ENCODE data around the gene DUS1L. TPM values are rescaled to one million over a fixed set of nuclear protein-coding genes. Genes with fewer than 3 reads are reported as not detected.

DUS1L gene
- total RNA-seq, 1 experiment from 2014 or later, result 129 TPM

GRCh38 chr17:82101767-82102679, 36.4 kb upstream of the DUS1L start:
- peaks cover 79% of the 10 kb centered on the region for H3K4me1 ChIP-seq
- ChIA-PET POLR2A (interaction anchor here (0.5 kb wide), 1 partner anchor 79 kb away, joined by 8 read pairs; the partner anchor contains the start of genes CENPX and LRRC45), CTCF (interaction anchor here (1.4 kb wide), 1 partner anchor 71 kb away, joined by 4 read pairs; the partner anchor contains the start of gene RAC3)
- Mint-ChIP-seq H3K4me3 (ENCODE audit: unreplicated experiment) (peak overlapping the region; percentile 37), H3K27ac (ENCODE audit: unreplicated experiment) (peak overlapping the region; percentile 88), H3K9me3 (ENCODE audit: unreplicated experiment) (no peaks in the 10 kb centered on the region), H3K36me3 (ENCODE audit: insufficient read depth, unreplicated experiment) (peaks cover 65% of the 10 kb centered on the region), H3K4me1 (ENCODE audit: low read depth, unreplicated experiment) (peaks cover 39% of the 10 kb centered on the region), H3K27me3 (ENCODE audit: insufficient read depth, unreplicated experiment) (no peaks in the 10 kb centered on the region)
- H3K36me3 ChIP-seq (ENCODE audit: control insufficient read depth, insufficient read depth, low read length), result no peaks in the 10 kb centered on the region
- no peak overlapping the region for H3K4me3 ChIP-seq (ENCODE audit: low read depth, low read length)
- intact Hi-C loops (cut with micrococcal nuclease; ENCODE audit: unreplicated experiment), result no loop called here
- peak in 1 of 2 experiments; percentile 43 for DNase-seq
- no TSS peak for BruUV-seq (replicated peaks)
- TF ChIP-seq CTCF (IDR thresholded peaks at IDR 0.05; ENCODE audit: insufficient read depth in 1 of 2, low read depth in 1 of 2, low read length in 1 of 2, severe bottlenecking in 1 of 2, unreplicated experiment in 1 of 2), result no peak
- no peaks in the 10 kb centered on the region for H3K27me3 ChIP-seq (replicated peaks; ENCODE audit: control insufficient read depth, insufficient read depth, low read length)
- no peaks in the 10 kb centered on the region for H3K9me3 ChIP-seq

- intact Hi-C loops (cut with micrococcal nuclease; ENCODE audit: unreplicated experiment), result no loop called here
- Mint-ChIP-seq H3K27ac (ENCODE audit: unreplicated experiment) (peak overlapping the region; percentile 86), H3K36me3 (ENCODE audit: insufficient read depth, unreplicated experiment) (peaks cover 65% of the 10 kb centered on the region), H3K27me3 (ENCODE audit: insufficient read depth, unreplicated experiment) (no peaks in the 10 kb centered on the region), H3K4me1 (ENCODE audit: low read depth, unreplicated experiment) (peaks cover 31% of the 10 kb centered on the region), H3K4me3 (ENCODE audit: unreplicated experiment) (peak overlapping the region; percentile 37), H3K9me3 (ENCODE audit: unreplicated experiment) (no peaks in the 10 kb centered on the region)
- Histone ChIP-seq H3K4me1 (peaks cover 78% of the 10 kb centered on the region), H3K9me3 (no peaks in the 10 kb centered on the region), H3K36me3 (ENCODE audit: control insufficient read depth, insufficient read depth, low read length) (no peaks in the 10 kb centered on the region), H3K27me3 (replicated peaks; ENCODE audit: control insufficient read depth, insufficient read depth, low read length) (no peaks in the 10 kb centered on the region), H3K4me3 (ENCODE audit: low read depth, low read length) (no peak overlapping the region)
- ChIA-PET CTCF (interaction anchor here (0.5 to 1.4 kb wide), 2 partner anchors 19 to 70 kb away, joined by 3 to 4 read pairs; partner anchors contain the start of gene RAC3), POLR2A (interaction anchor here (0.5 kb wide), 1 partner anchor 78 kb away, joined by 8 read pairs; the partner anchor contains the start of genes CENPX and LRRC45)
- TF ChIP-seq CTCF (IDR thresholded peaks at IDR 0.05; ENCODE audit: insufficient read depth in 1 of 2, low read depth in 1 of 2, low read length in 1 of 2, severe bottlenecking in 1 of 2, unreplicated experiment in 1 of 2), result no peak
- BruUV-seq (replicated peaks), result no TSS peak
- DNase-seq, result no peak
Observed at GRCh38 chr17:82101301-82101715, 35.7 kb upstream of the DUS1L start.

GRCh38 chr17:82100502-82101298, 35.1 kb upstream of the DUS1L start:
- Mint-ChIP-seq H3K9me3 (ENCODE audit: unreplicated experiment) (no peaks in the 10 kb centered on the region), H3K4me1 (ENCODE audit: low read depth, unreplicated experiment) (peaks cover 25% of the 10 kb centered on the region), H3K4me3 (ENCODE audit: unreplicated experiment) (peak overlapping the region; percentile 19), H3K36me3 (ENCODE audit: insufficient read depth, unreplicated experiment) (peaks cover 66% of the 10 kb centered on the region), H3K27me3 (ENCODE audit: insufficient read depth, unreplicated experiment) (no peaks in the 10 kb centered on the region), H3K27ac (ENCODE audit: unreplicated experiment) (peak overlapping the region; percentile 86)
- DNase-seq, result no peak
- ChIA-PET POLR2A (no interaction called here), CTCF (interaction anchor here (0.5 kb wide), 1 partner anchor 20 kb away, joined by 3 read pairs; no protein-coding TSS in a partner anchor)
- no TSS peak for BruUV-seq (replicated peaks)
- Histone ChIP-seq H3K9me3 (no peaks in the 10 kb centered on the region), H3K36me3 (ENCODE audit: control insufficient read depth, insufficient read depth, low read length) (peaks cover 3% of the 10 kb centered on the region), H3K27me3 (replicated peaks; ENCODE audit: control insufficient read depth, insufficient read depth, low read length) (no peaks in the 10 kb centered on the region), H3K4me3 (ENCODE audit: low read depth, low read length) (no peak overlapping the region), H3K4me1 (peaks cover 77% of the 10 kb centered on the region)
- intact Hi-C loops (cut with micrococcal nuclease; ENCODE audit: unreplicated experiment), result no loop called here
- no peak for TF ChIP-seq CTCF (IDR thresholded peaks at IDR 0.05; ENCODE audit: insufficient read depth in 1 of 2, low read depth in 1 of 2, low read length in 1 of 2, severe bottlenecking in 1 of 2, unreplicated experiment in 1 of 2)
